ENCODE results near the gene CFAP69. TPM values are rescaled to one million over a fixed set of nuclear protein-coding genes. Genes with fewer than 3 reads are reported as not detected.

The CFAP69 gene
- total and polyA plus RNA-seq, 2 experiments from 2014 or later, result 4.9 to 7.9 TPM

- TF ChIP-seq ZNF331 (CRISPR knock-in tag; IDR thresholded peaks at IDR 0.05; ENCODE audit: low read depth) (no peak), ZNF462 (CRISPR knock-in tag; IDR thresholded peaks at IDR 0.05) (no peak)
These were observed 5.2 kb upstream of the CFAP69 start (continued) for GRCh38 chr7:90239625-90240228.

GRCh38 chr7:90242369-90243168, 2.4 kb upstream of the CFAP69 start:
- no peak overlapping the region for H3K4me3 Mint-ChIP-seq
- H3K9me3 Mint-ChIP-seq, result no peaks in the 10 kb centered on the region; the same call in 2 of the 3 replicates
- Histone ChIP-seq H4K20me1 (replicated peaks; ENCODE audit: insufficient read depth) (no peaks in the 10 kb centered on the region; the same call in 1 of the 2 replicates), H3K4me1 (ENCODE audit: insufficient read depth) (peaks cover 12% of the 10 kb centered on the region), H2AFZ (no peak overlapping the region), H3K4me2 (no peak overlapping the region), H3K9me2 (ENCODE audit: insufficient read depth) (no peaks in the 10 kb centered on the region; the same call in 1 of the 2 replicates), H3K36me3 (ENCODE audit: insufficient read depth) (no peaks in the 10 kb centered on the region), H3F3A (replicated peaks; ENCODE audit: low read depth) (no peaks in the 10 kb centered on the region), H3K27me3 (ENCODE audit: insufficient read depth) (peaks cover 27% of the 10 kb centered on the region), H3K4me3 (no peak overlapping the region), H3K79me2 (replicated peaks; ENCODE audit: insufficient read depth) (no peaks in the 10 kb centered on the region), H3K27ac (ENCODE audit: low read depth) (no peak overlapping the region)
- no peak for ATAC-seq
- no peaks in the 10 kb centered on the region for H3K36me3 Mint-ChIP-seq (ENCODE audit: low read depth)
- no peak overlapping the region for H3K27ac Mint-ChIP-seq
- no peak for DNase-seq (ENCODE audit: low spot score)
- H3K4me1 Mint-ChIP-seq, result peaks cover 31% of the 10 kb centered on the region
- TF ChIP-seq STAT1 (IDR thresholded peaks at IDR 0.05; ENCODE audit: unreplicated experiment), result no peak
- no peak for TF ChIP-seq ETS1 (IDR thresholded peaks at IDR 0.05)
- no peak for TF ChIP-seq NANOG (IDR thresholded peaks at IDR 0.05; ENCODE audit: borderline replicate concordance)
- TF ChIP-seq ZNF462 (CRISPR knock-in tag; IDR thresholded peaks at IDR 0.05), result no peak
- TF ChIP-seq EZH2 (IDR thresholded peaks at IDR 0.05; ENCODE audit: low read depth, unreplicated experiment), result no peak
- H3K27me3 Mint-ChIP-seq (ENCODE audit: insufficient read depth, low read depth, poor library complexity), result peaks cover 6% of the 10 kb centered on the region

All from GM23338 (cell line).